Colon (tissue), 2 donors: Measurements from ENCODE around the gene KRTAP3-2.
"Not testable (repeated sequence)": the region's sequence is repeated elsewhere in the genome, so short reads cannot be mapped to it uniquely, and the experiment has no call there.

Experiments used
- FAIRE-seq: peaks from 2 replicates; lab custom pipeline; 2012; peaks lifted over from hg19 to GRCh38; lab: Jason Lieb, UNC
- donor health status: control.
- donor health status: control.

The KRTAP3-2 gene

GRCh38 chr17:40999563-40999962 is at the start of gene KRTAP3-2:
KRTAP3-2 (minus strand) TSS chr17:40999906; CDS start chr17:40999853, 53 bp downstream.
- FAIRE-seq, result not testable (repeated sequence)

- no peak for FAIRE-seq
Observed at GRCh38 chr17:41049110-41049509, 49.4 kb upstream of the KRTAP3-2 start.

- no peak for FAIRE-seq
Observed at GRCh38 chr17:41048441-41048840, 48.7 kb upstream of the KRTAP3-2 start.

- not testable (repeated sequence) for FAIRE-seq
Observed at GRCh38 chr17:41046735-41047465, 47.2 kb upstream of the KRTAP3-2 start, which contains the start of gene KRTAP2-1. KRTAP2-1 (minus strand) TSS chr17:41047316; CDS start chr17:41047267, 49 bp downstream.

GRCh38 chr17:41042953-41043352 is 43.2 kb upstream of the KRTAP3-2 start:
- no peak for FAIRE-seq

- FAIRE-seq, result not testable (repeated sequence)
Observed at GRCh38 chr17:41040783-41041571, 41.3 kb upstream of the KRTAP3-2 start, which contains the start of gene KRTAP1-1. KRTAP1-1 (minus strand) TSS chr17:41041450; CDS start chr17:41041397, 53 bp downstream.

- FAIRE-seq, result no peak
Observed at GRCh38 chr17:41037853-41038350, 38.2 kb upstream of the KRTAP3-2 start.

- FAIRE-seq, result not testable (repeated sequence)
Observed at GRCh38 chr17:41034346-41034935, 34.7 kb upstream of the KRTAP3-2 start, which contains the start of gene KRTAP1-3. KRTAP1-3 (minus strand) TSS chr17:41034874; CDS start chr17:41034821, 53 bp downstream.

- FAIRE-seq, result no peak
Observed at GRCh38 chr17:41029633-41030245, 30.0 kb upstream of the KRTAP3-2 start, which contains the start of gene KRTAP1-4. KRTAP1-4 (minus strand) TSS chr17:41030195; CDS start chr17:41030078, 117 bp downstream.

GRCh38 chr17:41026715-41027471 is 27.2 kb upstream of the KRTAP3-2 start, which contains the start of gene KRTAP1-5:
KRTAP1-5 (minus strand) TSS chr17:41027208; CDS start chr17:41027155, 53 bp downstream.
- FAIRE-seq, result no peak

GRCh38 chr17:41024697-41025096 is 25.0 kb upstream of the KRTAP3-2 start:
- FAIRE-seq, result no peak

- FAIRE-seq, result no peak
Observed at GRCh38 chr17:41020336-41020735, 20.6 kb upstream of the KRTAP3-2 start.

GRCh38 chr17:41019415-41019814 is 19.7 kb upstream of the KRTAP3-2 start:
- FAIRE-seq, result no peak

- FAIRE-seq, result no peak
Observed at GRCh38 chr17:41018541-41018940, 18.8 kb upstream of the KRTAP3-2 start.

- no peak for FAIRE-seq
Observed at GRCh38 chr17:41016578-41017215, 17.0 kb upstream of the KRTAP3-2 start.

- FAIRE-seq, result no peak
Observed at GRCh38 chr17:41015454-41015853, 15.7 kb upstream of the KRTAP3-2 start.

- no peak for FAIRE-seq
Observed at GRCh38 chr17:41013606-41014005, 13.9 kb upstream of the KRTAP3-2 start.

GRCh38 chr17:41013181-41013580 is 13.5 kb upstream of the KRTAP3-2 start:
- FAIRE-seq, result no peak

GRCh38 chr17:41012326-41013120 is 12.8 kb upstream of the KRTAP3-2 start:
- FAIRE-seq, result no peak
